GM10248 (cell line): ENCODE results near the gene MAP3K7.

Experiments used
- CTCF ChIA-PET: fragments of 300-600 bp; sonication (Branson Sonifier 250); formaldehyde crosslinking; extraction: SDS; loops from one replicate; lab custom pipeline; 2021; ENCODE audit warnings: antibody characterized with exemption; lab: Yijun Ruan, JAX
- POLR2A ChIA-PET: fragments of 350-650 bp; sonication (Branson Sonifier 250); formaldehyde crosslinking; extraction: SDS; loops from one replicate; lab custom pipeline; 2020; ENCODE audit warnings: antibody characterized with exemption; lab: Yijun Ruan, JAX
- DNase-seq: peaks from one replicate; pipeline ENCODE4 v3.0.0; 2012; ENCODE audit errors: extremely low spot score
- TF ChIP-seq, protein P1 (sequence below): IDR thresholded peaks from 2 replicates; pipeline ENCODE4 v1.5.1; 2012; ENCODE audit warnings: mild to moderate bottlenecking, low read depth; ENCODE audit errors: extremely low read depth, missing control alignments, control extremely low read depth

Gene MAP3K7

DNA sequence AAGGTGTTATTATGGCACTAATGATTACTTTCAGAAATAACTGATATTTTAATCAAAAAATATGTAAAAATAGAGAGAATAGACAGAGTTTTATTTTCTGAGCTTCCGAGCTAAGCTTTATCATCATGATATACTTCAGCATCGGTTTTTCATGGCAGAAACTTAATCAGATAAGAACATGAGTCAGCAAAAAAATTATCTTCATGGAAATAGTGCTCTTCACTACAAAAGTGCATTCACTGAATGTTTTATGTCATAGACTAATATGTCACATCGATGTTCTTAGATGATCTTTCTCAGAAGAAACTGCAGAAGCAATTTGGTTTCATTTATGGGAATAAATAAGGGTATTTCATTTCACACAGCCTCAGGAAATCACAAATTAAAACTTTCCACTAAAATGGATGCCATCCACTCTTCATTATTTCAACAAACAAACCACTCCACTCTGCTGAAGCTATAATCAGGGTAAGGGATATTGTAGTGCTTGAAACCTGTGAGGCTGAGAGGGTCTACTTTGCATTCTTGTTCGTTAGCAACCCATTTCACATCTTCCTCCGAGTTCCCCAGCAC is 10.2 kb upstream of the MAP3K7 start:
- CTCF ChIA-PET = no interaction called here
- TF ChIP-seq, protein P1, sequence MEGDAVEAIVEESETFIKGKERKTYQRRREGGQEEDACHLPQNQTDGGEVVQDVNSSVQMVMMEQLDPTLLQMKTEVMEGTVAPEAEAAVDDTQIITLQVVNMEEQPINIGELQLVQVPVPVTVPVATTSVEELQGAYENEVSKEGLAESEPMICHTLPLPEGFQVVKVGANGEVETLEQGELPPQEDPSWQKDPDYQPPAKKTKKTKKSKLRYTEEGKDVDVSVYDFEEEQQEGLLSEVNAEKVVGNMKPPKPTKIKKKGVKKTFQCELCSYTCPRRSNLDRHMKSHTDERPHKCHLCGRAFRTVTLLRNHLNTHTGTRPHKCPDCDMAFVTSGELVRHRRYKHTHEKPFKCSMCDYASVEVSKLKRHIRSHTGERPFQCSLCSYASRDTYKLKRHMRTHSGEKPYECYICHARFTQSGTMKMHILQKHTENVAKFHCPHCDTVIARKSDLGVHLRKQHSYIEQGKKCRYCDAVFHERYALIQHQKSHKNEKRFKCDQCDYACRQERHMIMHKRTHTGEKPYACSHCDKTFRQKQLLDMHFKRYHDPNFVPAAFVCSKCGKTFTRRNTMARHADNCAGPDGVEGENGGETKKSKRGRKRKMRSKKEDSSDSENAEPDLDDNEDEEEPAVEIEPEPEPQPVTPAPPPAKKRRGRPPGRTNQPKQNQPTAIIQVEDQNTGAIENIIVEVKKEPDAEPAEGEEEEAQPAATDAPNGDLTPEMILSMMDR = no peak
- POLR2A ChIA-PET = no interaction called here
- DNase-seq = no peak

DNA sequence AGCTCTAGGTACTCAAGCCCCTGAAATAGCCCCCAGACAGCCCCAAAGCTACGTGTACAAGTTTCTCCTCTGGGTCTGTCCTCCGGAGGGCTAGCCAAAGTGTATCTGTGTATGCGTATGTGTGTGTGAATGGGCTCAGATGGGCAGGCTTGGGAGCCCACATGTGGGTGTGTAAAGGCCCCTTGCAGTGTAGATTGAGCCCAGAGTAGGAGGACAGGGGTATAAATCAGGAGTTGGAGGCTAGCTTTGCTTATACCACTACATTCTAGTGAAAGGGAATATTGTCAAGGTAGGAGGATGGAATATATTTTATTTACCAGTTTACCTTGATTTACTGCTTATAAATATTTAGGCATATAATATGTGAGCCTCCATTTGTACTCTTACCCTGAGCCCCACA is 9.0 kb upstream of the MAP3K7 start:
- TF ChIP-seq, protein P1 = no peak
- no peak for DNase-seq
- ChIA-PET CTCF (interaction anchor here (0.9 to 1.4 kb wide), 3 partner anchors 9 to 141 kb away, joined by 3 to 4 read pairs (median 4); partner anchors contain the start of gene MAP3K7), POLR2A (no interaction called here)

DNA sequence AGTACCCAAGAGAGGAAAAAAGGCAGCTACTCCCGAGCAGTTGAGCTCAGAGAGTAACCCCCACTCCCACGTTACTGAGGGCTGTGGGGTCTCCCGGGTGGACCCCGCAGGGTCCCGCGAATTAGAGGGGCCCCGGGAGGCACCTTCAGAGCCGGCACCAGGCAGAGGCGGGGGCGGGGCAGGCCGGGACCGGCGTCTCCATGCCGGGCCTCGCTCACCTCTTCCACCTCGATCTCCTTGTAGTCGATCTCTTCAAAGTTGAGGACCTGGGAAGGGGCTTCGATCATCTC is 381 bp downstream of the MAP3K7 start:
- DNase-seq = no peak
- TF ChIP-seq, protein P1 = no peak
- POLR2A ChIA-PET = no interaction called here
- CTCF ChIA-PET = interaction anchor here (1.0 to 1.7 kb wide), 2 partner anchors 9 to 11 kb away, joined by 4 read pairs; no protein-coding TSS in a partner anchor

DNA sequence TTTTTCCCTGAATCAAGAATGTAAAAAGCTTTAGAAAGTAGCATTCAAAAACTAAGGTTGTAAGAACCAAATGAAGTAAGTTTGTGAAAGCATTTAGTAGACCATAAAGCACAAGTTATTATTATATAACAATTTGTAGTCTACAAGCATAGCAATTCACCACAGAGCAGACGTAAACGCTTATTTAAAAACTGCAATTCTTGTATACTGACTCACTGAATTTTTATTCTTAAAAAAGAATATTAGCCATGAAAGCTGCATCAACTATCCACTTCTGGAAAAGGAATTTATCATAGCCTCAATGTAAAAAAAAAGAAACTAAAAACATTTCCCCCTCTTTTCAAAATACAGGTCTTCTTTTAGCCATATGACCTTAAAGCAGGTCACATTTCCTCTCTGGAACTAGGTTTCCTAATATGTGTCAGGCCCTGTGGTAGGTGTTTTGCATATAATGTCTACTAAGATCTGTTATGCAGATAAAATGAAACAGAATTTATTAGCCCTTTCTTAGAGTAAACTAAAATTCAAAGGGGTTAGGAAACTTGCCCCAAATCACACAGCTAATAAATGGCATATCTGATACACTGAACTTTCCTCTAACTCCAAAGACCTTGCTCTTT is 2.1 kb downstream of the MAP3K7 start:
- POLR2A ChIA-PET = no interaction called here
- DNase-seq = no peak
- TF ChIP-seq, protein P1 = no peak
- CTCF ChIA-PET = no interaction called here

DNA sequence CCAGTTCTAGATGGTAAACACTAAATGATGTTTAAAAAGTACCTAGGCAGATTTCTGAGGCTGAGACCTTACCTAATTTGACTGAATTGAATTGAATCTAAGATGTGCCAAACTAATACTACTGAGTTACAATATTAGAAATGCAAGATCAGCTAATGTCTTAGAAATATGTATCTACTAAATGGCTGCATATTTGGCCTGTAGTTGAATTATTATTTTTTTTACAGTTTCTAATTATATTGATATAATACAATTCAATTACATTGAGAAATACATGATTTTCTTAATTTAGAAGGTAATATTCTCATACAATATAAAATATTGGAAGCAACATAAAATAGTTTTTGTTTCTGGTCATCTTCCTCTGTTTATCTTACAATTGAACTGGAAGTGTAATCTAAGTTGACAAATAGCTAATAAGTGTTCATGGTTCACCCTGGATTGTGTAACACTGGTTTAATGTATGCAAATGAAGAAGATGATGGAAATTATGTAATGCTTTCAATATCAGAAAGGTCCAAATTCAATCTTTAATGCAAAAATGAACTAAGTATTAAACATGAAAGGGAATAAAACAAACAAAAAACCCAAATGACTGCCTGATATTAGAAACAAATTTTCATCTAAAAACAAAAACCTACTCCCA is 2.9 kb downstream of the MAP3K7 start:
- no peak for DNase-seq
- ChIA-PET CTCF (interaction anchor here (1.1 to 1.4 kb wide), 2 partner anchors 11 to 12 kb away, joined by 3 to 4 read pairs; no protein-coding TSS in a partner anchor), POLR2A (no interaction called here)
- TF ChIP-seq, protein P1 = no peak

DNA sequence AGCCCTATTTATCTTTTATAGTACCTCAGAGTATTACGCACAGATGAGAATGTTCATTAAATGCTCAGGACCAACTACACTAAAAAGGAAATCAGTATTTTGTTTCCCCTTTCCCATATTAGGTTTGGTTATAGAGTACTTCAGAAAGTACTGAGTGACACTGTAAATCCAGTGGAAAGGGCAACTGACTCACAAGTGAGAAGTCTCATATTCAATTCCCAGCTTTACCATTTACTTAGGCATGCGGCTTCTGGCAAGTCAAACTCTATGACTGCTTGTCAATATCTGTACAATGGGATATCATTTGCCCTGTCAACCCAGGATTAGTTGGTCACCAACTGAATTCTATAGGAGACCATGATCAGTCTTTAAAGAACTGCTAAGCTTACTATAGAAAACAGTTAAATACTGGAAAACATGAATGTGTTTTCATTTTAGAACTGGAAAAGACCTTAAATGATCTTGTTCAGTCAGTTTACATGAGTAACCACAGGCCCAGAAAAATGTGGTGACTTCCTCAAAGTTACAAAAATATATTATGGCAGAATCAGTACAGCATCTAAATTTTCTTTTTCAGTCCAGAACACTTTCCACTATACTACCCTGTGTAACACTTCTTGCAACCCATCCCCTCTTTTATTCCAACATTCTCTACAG is 3.6 kb downstream of the MAP3K7 start:
- ChIA-PET CTCF (interaction anchor here (0.8 to 1.4 kb wide), 3 partner anchors 10 to 13 kb away, joined by 3 to 4 read pairs (median 3); no protein-coding TSS in a partner anchor), POLR2A (no interaction called here)
- DNase-seq = no peak
- TF ChIP-seq, protein P1 = no peak
